ENCODE data around the gene PRKCQ.

DNA sequence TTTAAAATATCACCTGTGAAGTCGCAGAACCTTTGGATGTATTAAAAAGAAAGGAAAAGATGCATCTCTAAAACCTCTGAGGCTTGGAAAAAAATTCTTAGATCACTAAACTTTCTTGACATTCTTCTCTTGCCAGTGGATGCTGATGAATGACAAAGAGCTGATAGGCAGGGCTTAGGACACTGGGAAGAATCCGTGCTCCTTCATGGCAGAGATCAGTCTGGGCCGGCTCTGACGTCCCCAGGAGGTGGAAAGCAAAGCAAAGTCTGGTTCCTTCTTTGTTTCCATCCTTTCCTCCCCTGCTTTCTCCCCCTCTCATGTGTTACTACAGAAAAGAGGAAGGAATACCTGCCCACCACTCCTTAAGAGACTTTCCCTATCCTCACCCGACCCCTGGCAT is 161.9 kb downstream of the PRKCQ start:
- TF ChIP-seq JDP2 (CRISPR knock-in tag; IDR thresholded peaks at IDR 0.05; ENCODE audit: borderline replicate concordance) (no peak), RXRA (CRISPR knock-in tag; IDR thresholded peaks at IDR 0.05) (no peak), PHF20 (CRISPR knock-in tag; IDR thresholded peaks at IDR 0.05) (no peak), SMAD3 (CRISPR knock-in tag; IDR thresholded peaks at IDR 0.05) (no peak), SPEN (CRISPR knock-in tag; IDR thresholded peaks at IDR 0.05; ENCODE audit: low read depth) (no peak), EEA1 (CRISPR knock-in tag; IDR thresholded peaks at IDR 0.05; ENCODE audit: borderline replicate concordance) (no peak), YY1 (IDR thresholded peaks at IDR 0.05; ENCODE audit: insufficient read depth, insufficient replicate concordance, low read depth, low read length) (no peak)
- TF ChIP-seq, protein P1, sequence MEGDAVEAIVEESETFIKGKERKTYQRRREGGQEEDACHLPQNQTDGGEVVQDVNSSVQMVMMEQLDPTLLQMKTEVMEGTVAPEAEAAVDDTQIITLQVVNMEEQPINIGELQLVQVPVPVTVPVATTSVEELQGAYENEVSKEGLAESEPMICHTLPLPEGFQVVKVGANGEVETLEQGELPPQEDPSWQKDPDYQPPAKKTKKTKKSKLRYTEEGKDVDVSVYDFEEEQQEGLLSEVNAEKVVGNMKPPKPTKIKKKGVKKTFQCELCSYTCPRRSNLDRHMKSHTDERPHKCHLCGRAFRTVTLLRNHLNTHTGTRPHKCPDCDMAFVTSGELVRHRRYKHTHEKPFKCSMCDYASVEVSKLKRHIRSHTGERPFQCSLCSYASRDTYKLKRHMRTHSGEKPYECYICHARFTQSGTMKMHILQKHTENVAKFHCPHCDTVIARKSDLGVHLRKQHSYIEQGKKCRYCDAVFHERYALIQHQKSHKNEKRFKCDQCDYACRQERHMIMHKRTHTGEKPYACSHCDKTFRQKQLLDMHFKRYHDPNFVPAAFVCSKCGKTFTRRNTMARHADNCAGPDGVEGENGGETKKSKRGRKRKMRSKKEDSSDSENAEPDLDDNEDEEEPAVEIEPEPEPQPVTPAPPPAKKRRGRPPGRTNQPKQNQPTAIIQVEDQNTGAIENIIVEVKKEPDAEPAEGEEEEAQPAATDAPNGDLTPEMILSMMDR (CRISPR knock-in tag; IDR thresholded peaks at IDR 0.05): no peak

Data from HepG2 (cell line).